ENCODE data around the gene RPS16. TPM values are rescaled to one million over a fixed set of nuclear protein-coding genes. Genes with fewer than 3 reads are reported as not detected.

RPS16 gene
- total RNA-seq, 4 donors from 2014 or later: 919 to 2,686 (median 1,277) TPM

DNA sequence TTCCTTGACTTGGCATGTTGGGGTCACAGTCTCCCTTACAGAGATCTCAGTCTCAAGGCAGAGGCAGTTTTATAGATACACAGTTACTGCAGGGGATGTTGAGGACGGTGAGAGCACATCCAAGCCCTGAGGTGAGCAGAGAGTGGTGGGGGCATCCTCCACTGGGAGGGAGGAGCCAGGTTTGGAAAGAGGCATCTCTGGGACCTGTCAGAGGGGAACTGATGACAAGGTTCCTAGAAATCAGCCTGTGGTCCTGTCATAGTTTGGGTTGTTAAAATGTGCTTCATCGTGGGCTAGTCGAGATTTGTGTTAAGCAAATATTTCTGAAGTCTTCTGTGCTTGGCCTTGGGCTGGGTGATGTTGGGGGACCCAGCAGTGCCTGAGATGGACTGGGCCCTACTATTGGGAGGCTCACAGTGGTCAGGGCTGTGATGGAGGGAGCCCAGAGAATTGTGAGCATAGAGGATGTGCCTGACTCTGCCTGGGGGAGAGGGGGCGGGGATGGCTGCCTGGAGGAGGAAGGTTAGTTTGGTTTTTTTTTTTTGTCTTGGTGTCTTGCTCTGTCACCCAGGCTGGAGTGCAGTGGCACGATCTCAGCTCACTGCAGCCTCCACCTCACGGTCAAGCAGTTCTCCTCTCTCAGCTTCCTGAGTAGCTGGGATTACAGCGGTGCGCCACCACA is 13.5 kb upstream of the RPS16 start:
- no peak overlapping the region for H3K27ac ChIP-seq
- no peak for DNase-seq
- intact Hi-C loops (cut with DNase I): loop anchor here (10.0 kb wide), 1 partner anchor 86 kb away; the partner anchor contains the start of gene EID2B
- 79 to 88% methylated on average over 8 of the region's 8 CpGs for WGBS, 2 donors
- peaks cover 19 to 25% of the 10 kb centered on the region in 2 donors for H3K4me1 ChIP-seq
- TF ChIP-seq, protein P1, sequence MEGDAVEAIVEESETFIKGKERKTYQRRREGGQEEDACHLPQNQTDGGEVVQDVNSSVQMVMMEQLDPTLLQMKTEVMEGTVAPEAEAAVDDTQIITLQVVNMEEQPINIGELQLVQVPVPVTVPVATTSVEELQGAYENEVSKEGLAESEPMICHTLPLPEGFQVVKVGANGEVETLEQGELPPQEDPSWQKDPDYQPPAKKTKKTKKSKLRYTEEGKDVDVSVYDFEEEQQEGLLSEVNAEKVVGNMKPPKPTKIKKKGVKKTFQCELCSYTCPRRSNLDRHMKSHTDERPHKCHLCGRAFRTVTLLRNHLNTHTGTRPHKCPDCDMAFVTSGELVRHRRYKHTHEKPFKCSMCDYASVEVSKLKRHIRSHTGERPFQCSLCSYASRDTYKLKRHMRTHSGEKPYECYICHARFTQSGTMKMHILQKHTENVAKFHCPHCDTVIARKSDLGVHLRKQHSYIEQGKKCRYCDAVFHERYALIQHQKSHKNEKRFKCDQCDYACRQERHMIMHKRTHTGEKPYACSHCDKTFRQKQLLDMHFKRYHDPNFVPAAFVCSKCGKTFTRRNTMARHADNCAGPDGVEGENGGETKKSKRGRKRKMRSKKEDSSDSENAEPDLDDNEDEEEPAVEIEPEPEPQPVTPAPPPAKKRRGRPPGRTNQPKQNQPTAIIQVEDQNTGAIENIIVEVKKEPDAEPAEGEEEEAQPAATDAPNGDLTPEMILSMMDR (IDR thresholded peaks at IDR 0.05): no peak
- TF ChIP-seq POLR2A (IDR thresholded peaks at IDR 0.05): no peak
- no peaks in the 10 kb centered on the region for H3K9me3 ChIP-seq
- peaks cover 5 to 8% of the 10 kb centered on the region in 2 donors for H3K36me3 ChIP-seq
- H3K27me3 ChIP-seq: no peaks in the 10 kb centered on the region
- H3K4me3 ChIP-seq (replicated peaks in 1 of 3): no peak overlapping the region

DNA sequence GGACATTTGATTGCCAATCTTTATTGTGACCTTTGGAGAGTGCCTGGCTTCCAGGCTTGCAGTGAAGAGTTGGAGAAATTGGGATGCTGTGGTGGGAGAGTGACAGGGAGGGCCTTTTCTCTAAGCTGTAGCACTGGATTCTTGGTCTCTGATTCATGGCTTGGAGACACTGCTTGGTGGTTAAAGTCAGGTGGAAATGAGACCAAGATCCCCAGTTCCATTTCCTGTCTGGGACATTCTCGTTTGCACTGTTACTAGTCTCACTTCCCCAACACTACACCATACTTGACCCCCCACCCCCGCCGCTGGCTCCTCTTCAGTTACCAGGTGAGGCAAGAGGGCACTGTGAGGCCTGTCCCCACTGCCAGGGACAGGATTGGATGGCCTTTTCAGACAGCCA is 12.5 kb upstream of the RPS16 start:
- TF ChIP-seq, protein P1 (IDR thresholded peaks at IDR 0.05): no peak
- TF ChIP-seq POLR2A (IDR thresholded peaks at IDR 0.05): no peak
- H3K27me3 ChIP-seq: no peaks in the 10 kb centered on the region
- intact Hi-C loops (cut with DNase I): loop anchor here (10.0 kb wide), 1 partner anchor 87 kb away; the partner anchor contains the start of gene EID2B
- H3K36me3 ChIP-seq: peaks cover under 1 to 3% of the 10 kb centered on the region in 2 donors
- no peak overlapping the region for H3K4me3 ChIP-seq (replicated peaks in 1 of 3)
- 67 to 77% methylated on average over 3 of the region's 3 CpGs for WGBS, 2 donors
- no peak for DNase-seq
- peaks cover 21 to 25% of the 10 kb centered on the region in 2 donors for H3K4me1 ChIP-seq
- H3K9me3 ChIP-seq: no peaks in the 10 kb centered on the region
- H3K27ac ChIP-seq: no peak overlapping the region

DNA sequence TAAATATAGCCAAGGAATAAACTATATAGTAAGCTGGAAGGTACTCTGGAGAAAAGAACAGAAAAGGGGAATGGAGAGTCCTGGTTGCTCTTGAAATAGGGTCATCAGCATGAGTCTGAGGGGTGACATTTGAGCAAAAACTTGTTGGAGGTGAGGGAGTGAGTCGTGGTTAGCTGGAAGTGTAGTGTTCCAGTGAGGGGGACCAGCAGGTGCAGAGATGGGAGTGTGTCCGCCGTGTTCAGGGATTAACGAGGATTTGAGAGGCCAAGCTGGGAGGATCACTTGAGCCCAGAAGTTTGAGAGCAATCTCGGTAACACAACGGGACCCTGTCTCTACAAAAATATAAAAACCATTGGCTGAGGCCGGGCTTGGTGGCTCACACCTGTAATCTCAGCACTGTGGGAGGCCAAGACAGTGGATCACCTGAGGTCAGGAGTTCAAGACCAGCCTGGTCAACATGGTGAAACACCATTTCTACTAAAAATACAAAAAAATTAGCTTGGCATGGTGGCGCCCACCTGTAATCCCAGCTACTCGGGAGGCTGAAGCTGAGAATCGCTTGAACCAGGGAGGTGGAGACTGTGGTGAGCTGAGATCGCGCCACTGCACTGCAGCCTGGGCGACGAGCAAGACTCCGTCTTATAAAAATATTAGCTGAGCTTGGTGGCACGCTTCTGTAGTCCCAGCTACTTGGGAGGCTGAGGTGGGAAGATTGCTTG is 10.8 kb upstream of the RPS16 start:
- Histone ChIP-seq H3K27me3 (no peaks in the 10 kb centered on the region), H3K9me3 (no peaks in the 10 kb centered on the region), H3K27ac (peak overlapping the region in 1 of 3 donors; percentile 88), H3K4me1 (peaks cover 21 to 25% of the 10 kb centered on the region in 2 donors), H3K36me3 (no peaks in the 10 kb centered on the region), H3K4me3 (replicated peaks in 1 of 3) (peak overlapping the region in 2 of 3 donors; percentile 85 to 86)
- DNase-seq: no peak
- 76 to 85% methylated on average over 16 of the region's 16 CpGs for WGBS, 2 donors
- TF ChIP-seq, protein P1 (IDR thresholded peaks at IDR 0.05): no peak
- TF ChIP-seq POLR2A (IDR thresholded peaks at IDR 0.05): no peak
- intact Hi-C loops (cut with DNase I): loop anchor here (10.0 kb wide), 1 partner anchor 88 kb away; the partner anchor contains the start of gene EID2B

DNA sequence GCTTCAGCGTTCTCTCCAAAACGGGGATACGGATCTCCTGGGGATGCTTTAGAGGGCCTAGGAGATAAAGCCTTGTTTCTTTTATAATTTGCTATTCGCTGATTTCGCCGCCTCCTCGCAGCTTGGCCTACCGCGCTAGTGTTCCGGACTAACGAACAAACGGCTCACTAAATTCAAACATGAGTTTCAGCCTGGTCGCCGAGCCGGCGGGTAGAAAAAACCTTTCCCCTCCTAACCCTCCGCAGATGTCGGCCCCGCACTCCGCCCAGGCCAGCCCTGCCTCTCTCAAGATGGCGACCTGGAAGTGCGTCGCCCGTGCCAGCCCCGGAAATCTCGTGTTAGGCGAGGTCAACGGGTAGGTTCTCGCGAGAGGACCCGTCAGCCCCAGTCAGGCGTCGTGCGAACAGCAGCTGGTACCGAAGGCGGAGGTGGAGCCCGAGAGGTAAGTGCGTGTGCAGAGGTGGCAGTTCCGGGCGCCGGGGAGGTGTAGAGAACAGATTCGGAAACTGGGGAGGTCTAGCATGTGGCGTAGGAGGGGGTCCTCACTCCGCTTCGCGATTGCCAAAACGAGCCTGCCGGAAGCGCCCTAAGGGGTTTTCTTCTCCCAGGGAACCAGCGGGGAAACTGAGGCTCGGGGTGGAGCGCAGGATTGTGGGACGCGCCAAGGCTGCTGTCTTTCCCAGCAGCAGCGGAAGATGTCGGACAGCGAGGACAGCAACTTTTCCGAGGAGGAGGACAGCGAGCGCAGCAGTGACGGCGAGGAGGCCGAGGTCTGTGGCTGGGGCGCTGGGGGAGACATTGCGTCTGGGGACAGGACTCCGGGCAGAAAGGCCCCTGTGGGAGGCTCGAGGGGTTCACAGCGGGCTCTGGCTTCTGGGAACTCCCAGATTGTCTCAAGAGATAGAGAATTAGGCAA is 9.7 kb upstream of the RPS16 start, which contains the start of gene SUPT5H:
Gene SUPT5H, plus strand, starts transcription at position 387 of the 916 bp plus-strand sequence. Its CDS starts 309 bp downstream, at position 696.
- Histone ChIP-seq H3K4me1 (peaks cover 21 to 25% of the 10 kb centered on the region in 2 donors), H3K4me3 (replicated peaks in 1 of 3) (peak within 1 kb of the TSS; percentile 71 to 86 (median 85)), H3K36me3 (no peaks in the 10 kb centered on the region), H3K9me3 (no peaks in the 10 kb centered on the region), H3K27ac (peak within 1 kb of the TSS; percentile 84 to 90 (median 88)), H3K27me3 (no peaks in the 10 kb centered on the region)
- WGBS, 2 donors: 0% methylated on average over 34 to 56 of the region's 68 CpGs
- intact Hi-C loops (cut with DNase I): loop anchor here (10.0 kb wide), 1 partner anchor 89 kb away; the partner anchor contains the start of gene EID2B
- peak; percentile 98 for DNase-seq
- TF ChIP-seq, protein P1 (IDR thresholded peaks at IDR 0.05): peak in 1 of 6 experiments; percentile 19
- peak; percentile 55 to 95 for TF ChIP-seq POLR2A (IDR thresholded peaks at IDR 0.05)
